ENCODE results near the gene TNNC2. TPM values are rescaled to one million over a fixed set of nuclear protein-coding genes. Genes with fewer than 3 reads are reported as not detected.
A peak's percentile ranks its signal among the peaks of the same experiment; 100 is the strongest.

Gene TNNC2
- total and polyA plus RNA-seq, 2 of the 13 experiments (the other 11 are each of a cell fraction or from before 2014, with no cell fraction given), result 1.8 to 4.7 TPM

GRCh38 chr20:45823949-45824835, 2.9 kb downstream of the TNNC2 start (continued):
- TF ChIP-seq ZFP41 (CRISPR knock-in tag; IDR thresholded peaks at IDR 0.05; ENCODE audit: borderline replicate concordance) (no peak), POGZ (CRISPR knock-in tag; IDR thresholded peaks at IDR 0.05) (0 out of 2 replicates have a peak, but pooled peaks have one; percentile 12), MAZ (IDR thresholded peaks at IDR 0.05; ENCODE audit: borderline replicate concordance, low read depth, low read length) (0 out of 2 replicates have a peak, but pooled peaks have one; percentile 31), MAZ (CRISPR knock-in tag; IDR thresholded peaks at IDR 0.05; ENCODE audit: low read depth) (0 out of 2 replicates have a peak, but pooled peaks have one; percentile 53), ZNF331 (CRISPR knock-in tag; IDR thresholded peaks at IDR 0.05) (0 out of 2 replicates have a peak, but pooled peaks have one; percentile 55), ZNF33A (CRISPR knock-in tag; IDR thresholded peaks at IDR 0.05; ENCODE audit: borderline replicate concordance) (no peak), MYC (CRISPR knock-in tag; IDR thresholded peaks at IDR 0.05; ENCODE audit: borderline replicate concordance) (0 out of 2 replicates have a peak, but pooled peaks have one; percentile 32), SP4 (CRISPR knock-in tag; IDR thresholded peaks at IDR 0.05) (no peak; the same call in 1 of the 2 replicates), POLR2G (IDR thresholded peaks at IDR 0.05; ENCODE audit: low read depth, low read length) (no peak), HOXA9 (CRISPR knock-in tag; IDR thresholded peaks at IDR 0.05; ENCODE audit: borderline replicate concordance) (peak; percentile 77), TFDP1 (CRISPR knock-in tag; IDR thresholded peaks at IDR 0.05; ENCODE audit: borderline replicate concordance) (peak; percentile 53; the same call in 1 of the 2 replicates), BHLHE40 (IDR thresholded peaks at IDR 0.05; ENCODE audit: low read length) (0 out of 2 replicates have a peak, but pooled peaks have one; percentile 6), ZNF766 (CRISPR knock-in tag; IDR thresholded peaks at IDR 0.05; ENCODE audit: borderline replicate concordance) (no peak), ZNF281 (CRISPR knock-in tag; IDR thresholded peaks at IDR 0.05; ENCODE audit: borderline replicate concordance) (0 out of 2 replicates have a peak, but pooled peaks have one; percentile 32), ZBTB33 (CRISPR knock-in tag; IDR thresholded peaks at IDR 0.05) (peak; percentile 97), IRF2 (CRISPR knock-in tag; IDR thresholded peaks at IDR 0.05) (peak; percentile 63), MTF2 (CRISPR knock-in tag; IDR thresholded peaks at IDR 0.05; ENCODE audit: borderline replicate concordance) (no peak), FOXP4 (CRISPR knock-in tag; IDR thresholded peaks at IDR 0.05) (no peak), AKAP8 (CRISPR knock-in tag; IDR thresholded peaks at IDR 0.05) (peak; percentile 85), ZFP36L2 (CRISPR knock-in tag; IDR thresholded peaks at IDR 0.05) (no peak)
